ENCODE measurements around the gene MFRP.
A peak's percentile ranks its signal among the peaks of the same experiment; 100 is the strongest.

The MFRP gene

GRCh38 chr11:119363851-119364590 is 17.5 kb upstream of the MFRP start:
- DNase-seq (ENCODE audit: extremely low spot score), result peak; percentile 82
- ChIA-PET CTCF (interaction anchor here (1.2 to 4.1 kb wide), 6 partner anchors 8 to 41 kb away, joined by 5 to 27 read pairs (median 6); no protein-coding TSS in a partner anchor), POLR2A (no interaction called here)
- TF ChIP-seq CTCF (IDR thresholded peaks at IDR 0.05; ENCODE audit: control extremely low read depth, extremely low read depth, low read depth, missing control alignments), result no peak

- CTCF ChIA-PET, result interaction anchor here (1.2 to 4.1 kb wide), 6 partner anchors 10 to 40 kb away, joined by 3 to 27 read pairs (median 7); no protein-coding TSS in a partner anchor
- no peak for TF ChIP-seq CTCF (IDR thresholded peaks at IDR 0.05; ENCODE audit: control extremely low read depth, extremely low read depth, low read depth, missing control alignments)
- no peak for DNase-seq (ENCODE audit: extremely low spot score)
- POLR2A ChIA-PET, result no interaction called here
Observed at GRCh38 chr11:119363081-119363850, 16.8 kb upstream of the MFRP start.

GRCh38 chr11:119362741-119363080 is 16.2 kb upstream of the MFRP start:
- no peak for TF ChIP-seq CTCF (IDR thresholded peaks at IDR 0.05; ENCODE audit: control extremely low read depth, extremely low read depth, low read depth, missing control alignments)
- POLR2A ChIA-PET, result interaction anchor here (0.6 kb wide), 1 partner anchor 112 kb away, joined by 3 read pairs; no protein-coding TSS in a partner anchor
- CTCF ChIA-PET, result interaction anchor here (1.2 to 4.1 kb wide), 8 partner anchors 9 to 112 kb away, joined by 3 to 27 read pairs (median 10); partner anchors contain the start of gene USP2
- DNase-seq (ENCODE audit: extremely low spot score), result no peak

GRCh38 chr11:119361941-119362725 is 15.6 kb upstream of the MFRP start:
- TF ChIP-seq CTCF (IDR thresholded peaks at IDR 0.05; ENCODE audit: control extremely low read depth, extremely low read depth, low read depth, missing control alignments), result no peak
- POLR2A ChIA-PET, result interaction anchor here (0.6 kb wide), 1 partner anchor 113 kb away, joined by 3 read pairs; no protein-coding TSS in a partner anchor
- CTCF ChIA-PET, result interaction anchor here (1.2 to 4.1 kb wide), 10 partner anchors 9 to 113 kb away, joined by 3 to 27 read pairs (median 8); partner anchors contain the start of genes C1QTNF5 and USP2
- no peak for DNase-seq (ENCODE audit: extremely low spot score)

GRCh38 chr11:119361056-119361787 is 14.7 kb upstream of the MFRP start:
- ChIA-PET POLR2A (interaction anchor here (0.6 kb wide), 1 partner anchor 33 kb away, joined by 3 read pairs; no protein-coding TSS in a partner anchor), CTCF (interaction anchor here (0.8 to 4.1 kb wide), 10 partner anchors 10 to 114 kb away, joined by 4 to 27 read pairs (median 8); partner anchors contain the start of genes C1QTNF5 and USP2)
- no peak for TF ChIP-seq CTCF (IDR thresholded peaks at IDR 0.05; ENCODE audit: control extremely low read depth, extremely low read depth, low read depth, missing control alignments)
- peak; percentile 47 for DNase-seq (ENCODE audit: extremely low spot score)
